SU-DHL-6 (cell line): ENCODE data around the gene ITIH6.
"Not testable (repeated sequence)": the region's sequence is repeated elsewhere in the genome, so short reads cannot be mapped to it uniquely, and the experiment has no call there.

Source experiments
- H2AFZ ChIP-seq: fragments of 200-600 bp; sonication (generic); 2 replicates; pipeline ENCODE4 v1.6.1; 2014; ENCODE audit warnings: low read depth, mild to moderate bottlenecking, moderate library complexity, mixed read lengths, antibody characterized with exemption, low read length; ENCODE audit not compliant: severe bottlenecking
- H3F3A ChIP-seq: fragments of 200-600 bp; shearing (Covaris generic); 2 replicates; pipeline ENCODE4 v1.6.0; 2016; ENCODE audit warnings: antibody characterized with exemption, mild to moderate bottlenecking; ENCODE audit not compliant: insufficient read depth
- H3K27ac ChIP-seq: fragments of 200-600 bp; sonication (generic); 2 replicates; pipeline ENCODE4 v1.5.1; 2016; ENCODE audit warnings: low read depth, mild to moderate bottlenecking, low read length, moderate library complexity, mixed read lengths
- H3K27me3 ChIP-seq: fragments of 200-600 bp; sonication (generic), shearing (Covaris generic); 2 replicates; pipeline ENCODE4 v1.6.0; 2014; ENCODE audit warnings: mild to moderate bottlenecking, low read length
- H3K36me3 ChIP-seq: fragments of 200-600 bp; sonication (generic); 2 replicates; pipeline ENCODE4 v1.6.1; 2014; ENCODE audit warnings: mild to moderate bottlenecking, low read length, mixed read lengths
- H3K4me2 ChIP-seq: fragments of 300-600, 200-600 bp; shearing (Covaris generic), sonication (generic); 2 replicates; pipeline ENCODE4 v1.6.0; 2014; ENCODE audit warnings: low read length, low read depth, mild to moderate bottlenecking; ENCODE audit not compliant: poor library complexity, severe bottlenecking
- H3K4me3 ChIP-seq: fragments of 200-600 bp; sonication (generic); 2 replicates; pipeline ENCODE4 v1.5.1; 2014; ENCODE audit warnings: antibody characterized with exemption, low read length, mild to moderate bottlenecking, mixed read lengths; ENCODE audit not compliant: insufficient read depth, poor library complexity, severe bottlenecking
- H3K79me2 ChIP-seq: fragments of 200-600 bp; sonication (generic); 2 replicates; pipeline ENCODE4 v1.6.1; 2014; ENCODE audit warnings: mild to moderate bottlenecking, low read length, moderate library complexity; ENCODE audit not compliant: insufficient read depth
- H3K9ac ChIP-seq: fragments of 200-600 bp; sonication (generic); 2 replicates; pipeline ENCODE4 v1.7.0; 2014; ENCODE audit warnings: mild to moderate bottlenecking, low read length
- H3K9me2 ChIP-seq: fragments of 200-600 bp; sonication (generic); replicated peaks from 2 replicates; pipeline ENCODE4 v1.6.1; 2014; ENCODE audit warnings: low read length; ENCODE audit not compliant: insufficient read depth
- H3K9me3 ChIP-seq: fragments of 200-600 bp; sonication (generic); 2 replicates; pipeline ENCODE4 v1.6.1; 2014; ENCODE audit warnings: low read length, mixed read lengths; ENCODE audit not compliant: insufficient read depth
- H4K20me1 ChIP-seq: fragments of 200-600 bp; sonication (generic); 2 replicates; pipeline ENCODE4 v1.6.1; 2014; ENCODE audit warnings: low read depth, mild to moderate bottlenecking, antibody characterized with exemption, low read length, moderate library complexity, mixed read lengths
- CTCF ChIP-seq: fragments of 200-600 bp; sonication (generic); IDR thresholded peaks from one replicate; pipeline ENCODE4 v1.5.1; 2017; ENCODE audit warnings: antibody characterized with exemption, mild to moderate bottlenecking, low read length, moderate library complexity; ENCODE audit not compliant: insufficient read depth, poor library complexity, severe bottlenecking
- EZH2phosphoT487 ChIP-seq: fragments of 200-600 bp; sonication (generic), shearing (Covaris generic); conservative IDR thresholded peaks from 2 replicates; pipeline ENCODE4 v1.6.1; 2018; ENCODE audit warnings: mild to moderate bottlenecking, antibody characterized with exemption, low read length, moderate library complexity, mixed read lengths

Gene ITIH6

DNA sequence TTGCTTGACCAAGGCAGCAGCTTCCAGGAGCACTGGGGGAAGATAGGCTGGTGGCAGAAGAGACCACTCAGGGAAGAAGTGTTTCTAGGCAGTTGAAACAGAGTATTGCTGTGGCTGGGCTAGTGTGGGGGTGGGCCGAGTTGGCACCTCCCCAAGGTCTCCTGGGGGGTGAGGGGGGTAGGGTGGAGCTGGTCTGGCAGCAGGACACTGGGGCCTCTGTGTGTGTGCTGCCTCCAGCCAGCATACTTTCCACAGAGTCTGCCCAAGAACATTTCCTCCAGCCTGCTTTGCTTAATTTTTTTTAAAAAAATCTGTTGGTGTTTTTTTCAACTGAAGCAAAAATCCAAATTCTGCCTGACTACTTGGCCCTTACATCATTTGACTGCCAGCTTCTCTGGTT lies 4.0 kb downstream of the ITIH6 start:
- Histone ChIP-seq H3K9me2 (no peaks in the 10 kb centered on the region), H3K27me3 (no peaks in the 10 kb centered on the region)

GRCh38 chrX:54789405-54789804 lies 8.7 kb downstream of the ITIH6 start:
- H3K27ac ChIP-seq, H3K9me3 ChIP-seq, H3K27me3 ChIP-seq, H3K4me3 ChIP-seq, H3K4me2 ChIP-seq, H2AFZ ChIP-seq, H3K9me2 ChIP-seq, H3K36me3 ChIP-seq, H3K9ac ChIP-seq, H3F3A ChIP-seq, H4K20me1 ChIP-seq, H3K79me2 ChIP-seq: not testable (repeated sequence)

More for the DNA sequence above, 4.0 kb downstream of the ITIH6 start:
- no peaks in the 10 kb centered on the region for H3F3A ChIP-seq
- H3K9me3 ChIP-seq, result no peaks in the 10 kb centered on the region
- H3K4me3 ChIP-seq, result no peak overlapping the region
- H3K4me2 ChIP-seq, result no peak overlapping the region
- H3K27ac ChIP-seq, result no peak overlapping the region
- TF ChIP-seq EZH2phosphoT487, result no peak
- TF ChIP-seq CTCF, result no peak
- H4K20me1 ChIP-seq, result no peaks in the 10 kb centered on the region
- no peaks in the 10 kb centered on the region for H3K79me2 ChIP-seq
- no peak overlapping the region for H3K9ac ChIP-seq
- no peak overlapping the region for H2AFZ ChIP-seq
- no peaks in the 10 kb centered on the region for H3K36me3 ChIP-seq

GRCh38 chrX:54788446-54788845 lies 9.6 kb downstream of the ITIH6 start:
- Histone ChIP-seq H3K4me3 (no peak overlapping the region), H2AFZ (no peak overlapping the region), H3K9me3 (no peaks in the 10 kb centered on the region), H3K27ac (no peak overlapping the region), H3F3A (no peaks in the 10 kb centered on the region), H3K4me2 (no peak overlapping the region), H3K27me3 (no peaks in the 10 kb centered on the region), H3K9ac (no peak overlapping the region), H3K36me3 (no peaks in the 10 kb centered on the region), H3K79me2 (no peaks in the 10 kb centered on the region), H4K20me1 (no peaks in the 10 kb centered on the region), H3K9me2 (no peaks in the 10 kb centered on the region)
- no peak for TF ChIP-seq EZH2phosphoT487
- TF ChIP-seq CTCF, result no peak

- H3K9me2 ChIP-seq, result no peaks in the 10 kb centered on the region
- TF ChIP-seq CTCF, result no peak
- TF ChIP-seq EZH2phosphoT487, result no peak
- no peak overlapping the region for H3K9ac ChIP-seq
- H3K4me3 ChIP-seq, result no peak overlapping the region
- H3K36me3 ChIP-seq, result no peaks in the 10 kb centered on the region
- H3F3A ChIP-seq, result no peaks in the 10 kb centered on the region
- no peak overlapping the region for H2AFZ ChIP-seq
- no peak overlapping the region for H3K4me2 ChIP-seq
- no peak overlapping the region for H3K27ac ChIP-seq
- H3K27me3 ChIP-seq, result no peaks in the 10 kb centered on the region
- H3K9me3 ChIP-seq, result no peaks in the 10 kb centered on the region
- no peaks in the 10 kb centered on the region for H4K20me1 ChIP-seq
- no peaks in the 10 kb centered on the region for H3K79me2 ChIP-seq
These were observed 11.1 kb downstream of the ITIH6 start for GRCh38 chrX:54786967-54787366.
